CD4-positive, alpha-beta T cell treated with Interleukin-10 for 1 hour (primary cell): ENCODE measurements around the gene CYSLTR2.

Experiments used
- DNase-seq: peaks from one replicate; pipeline ENCODE4 v3.0.0-alpha.2; 2020

CYSLTR2 gene

GRCh38 chr13:48707405-48707804 is 53.7 kb downstream of the CYSLTR2 start:
- DNase-seq: no peak

GRCh38 chr13:48708764-48709163 is 55.0 kb downstream of the CYSLTR2 start:
- no peak for DNase-seq

GRCh38 chr13:48709213-48709612 is 55.5 kb downstream of the CYSLTR2 start:
- no peak for DNase-seq

- DNase-seq: no peak
Measured at GRCh38 chr13:48710160-48710559, 56.4 kb downstream of the CYSLTR2 start.

GRCh38 chr13:48712141-48712540 is 58.4 kb downstream of the CYSLTR2 start:
- DNase-seq: no peak

GRCh38 chr13:48715977-48716376 is 62.2 kb downstream of the CYSLTR2 start:
- no peak for DNase-seq

GRCh38 chr13:48720621-48721020 is 66.9 kb downstream of the CYSLTR2 start:
- no peak for DNase-seq

- DNase-seq: no peak
Measured at GRCh38 chr13:48723168-48723567, 69.4 kb downstream of the CYSLTR2 start.

- no peak for DNase-seq
Measured at GRCh38 chr13:48725271-48725670, 71.5 kb downstream of the CYSLTR2 start.

- DNase-seq: no peak
Measured at GRCh38 chr13:48726711-48727110, 73.0 kb downstream of the CYSLTR2 start.

- DNase-seq: no peak
Measured at GRCh38 chr13:48727241-48728011, 73.7 kb downstream of the CYSLTR2 start.

GRCh38 chr13:48728226-48728625 is 74.5 kb downstream of the CYSLTR2 start:
- DNase-seq: no peak

- DNase-seq: no peak
Measured at GRCh38 chr13:48728876-48729275, 75.1 kb downstream of the CYSLTR2 start.

- no peak for DNase-seq
Measured at GRCh38 chr13:48729856-48730255, 76.1 kb downstream of the CYSLTR2 start.

GRCh38 chr13:48731001-48731658 is 77.4 kb downstream of the CYSLTR2 start:
- no peak for DNase-seq

GRCh38 chr13:48731957-48732569 is 78.3 kb downstream of the CYSLTR2 start:
- peak; percentile 62 for DNase-seq

- no peak for DNase-seq
Measured at GRCh38 chr13:48733739-48734335, 80.1 kb downstream of the CYSLTR2 start.

GRCh38 chr13:48735571-48735970 is 81.8 kb downstream of the CYSLTR2 start:
- DNase-seq: no peak

GRCh38 chr13:48737689-48738088 is 84.0 kb downstream of the CYSLTR2 start:
- no peak for DNase-seq

GRCh38 chr13:48738311-48738710 is 84.6 kb downstream of the CYSLTR2 start:
- no peak for DNase-seq

GRCh38 chr13:48739386-48739964 is 85.7 kb downstream of the CYSLTR2 start:
- no peak for DNase-seq

- DNase-seq: no peak
Measured at GRCh38 chr13:48741377-48741776, 87.6 kb downstream of the CYSLTR2 start.

GRCh38 chr13:48746821-48747220 is 93.1 kb downstream of the CYSLTR2 start:
- DNase-seq: no peak
